Activated T-cell treated with anti-CD3 and anti-CD28 coated beads, Interleukin-2, amount 50 U/mL, for 48 hours (primary cell): ENCODE results near the gene MKRN2OS.
"Not testable (repeated sequence)": the region's sequence is repeated elsewhere in the genome, so short reads cannot be mapped to it uniquely, and the experiment has no call there.

Experiments used
- DNase-seq, 2 experiments: peaks; one replicate each; pipeline ENCODE4 v3.0.0-alpha.2; 2020

The MKRN2OS gene

GRCh38 chr3:12560505-12561190, 15.3 kb upstream of the MKRN2OS start:
- peak in 1 of 2 experiments; percentile 43 for DNase-seq

- DNase-seq, result no peak
Observed at GRCh38 chr3:12559520-12559919, 14.2 kb upstream of the MKRN2OS start.

- no peak for DNase-seq
Observed at GRCh38 chr3:12558706-12559105, 13.4 kb upstream of the MKRN2OS start.

- no peak for DNase-seq
Observed at GRCh38 chr3:12557473-12558100, 12.3 kb upstream of the MKRN2OS start.

- DNase-seq, result peak; percentile 93 to 94
Observed at GRCh38 chr3:12556690-12557472, 11.6 kb upstream of the MKRN2OS start, which contains the start of gene MKRN2. TSS of gene MKRN2 (plus strand) at chr3:12557087. CDS start at chr3:12557151, 64 bp downstream.

- DNase-seq, result no peak
Observed at GRCh38 chr3:12556314-12556689, 11.0 kb upstream of the MKRN2OS start.

GRCh38 chr3:12553921-12554391, 8.7 kb upstream of the MKRN2OS start:
- DNase-seq, result peak; percentile 46

- no peak for DNase-seq
Observed at GRCh38 chr3:12549971-12550760, 4.9 kb upstream of the MKRN2OS start.

- no peak for DNase-seq
Observed at GRCh38 chr3:12544652-12545472, 437 bp downstream of the MKRN2OS start.

- not testable (repeated sequence) for DNase-seq
Observed at GRCh38 chr3:12543497-12543896, 1.8 kb downstream of the MKRN2OS start.

GRCh38 chr3:12541625-12542024, 3.7 kb downstream of the MKRN2OS start:
- no peak for DNase-seq

GRCh38 chr3:12536423-12536822, 8.9 kb downstream of the MKRN2OS start:
- DNase-seq, result no peak

- no peak for DNase-seq
Observed at GRCh38 chr3:12532182-12532581, 13.1 kb downstream of the MKRN2OS start.

GRCh38 chr3:12527757-12528143, 17.5 kb downstream of the MKRN2OS start:
- no peak for DNase-seq

GRCh38 chr3:12522721-12523120, 22.6 kb downstream of the MKRN2OS start:
- no peak for DNase-seq

GRCh38 chr3:12521010-12521409, 24.3 kb downstream of the MKRN2OS start:
- no peak for DNase-seq

GRCh38 chr3:12518261-12519028, 26.9 kb downstream of the MKRN2OS start:
- DNase-seq, result no peak

GRCh38 chr3:12516873-12517272, 28.4 kb downstream of the MKRN2OS start:
- no peak for DNase-seq

- no peak for DNase-seq
Observed at GRCh38 chr3:12515631-12516030, 29.7 kb downstream of the MKRN2OS start.

- no peak for DNase-seq
Observed at GRCh38 chr3:12513694-12514446, 31.4 kb downstream of the MKRN2OS start.
